ENCODE results near the gene ABL2. TPM values are rescaled to one million over a fixed set of nuclear protein-coding genes. Genes with fewer than 3 reads are reported as not detected.

Gene ABL2
- total RNA-seq, 1 donor = 14.6 TPM

DNA sequence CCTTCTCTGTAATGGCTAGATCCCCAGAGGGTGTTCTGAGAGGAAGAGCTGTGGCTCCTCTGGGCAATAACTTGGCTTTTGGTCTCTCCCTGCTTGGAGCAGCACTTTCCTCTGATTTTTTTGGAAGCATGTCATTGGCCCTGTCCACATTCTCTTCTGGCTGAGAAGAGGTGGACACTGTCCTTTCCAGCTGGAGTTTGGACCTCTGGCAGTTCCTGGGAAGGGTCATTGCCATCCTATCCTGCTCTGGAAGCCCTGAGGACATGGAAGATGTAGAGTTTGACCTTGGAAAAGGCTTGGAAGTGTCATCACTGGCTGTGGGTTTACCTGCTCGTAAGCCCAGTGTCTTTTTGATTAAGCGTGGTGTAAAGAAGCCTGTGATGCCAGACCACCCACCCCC, 120.8 kb downstream of the ABL2 start:
- H3K4me1 ChIP-seq (ENCODE audit: insufficient read depth, low read length) = no peaks in the 10 kb centered on the region
- no peaks in the 10 kb centered on the region for H3K9me3 ChIP-seq (ENCODE audit: low read depth, low read length)
- no peaks in the 10 kb centered on the region for H3K27me3 ChIP-seq (ENCODE audit: insufficient read depth, low read length)
- H3K4me3 ChIP-seq (ENCODE audit: low read length) = no peak overlapping the region

- H3K4me1 ChIP-seq (ENCODE audit: insufficient read depth, low read length) = no peaks in the 10 kb centered on the region
- H3K27me3 ChIP-seq (ENCODE audit: insufficient read depth, low read length) = no peaks in the 10 kb centered on the region
- no peak overlapping the region for H3K4me3 ChIP-seq (ENCODE audit: low read length)
- H3K9me3 ChIP-seq (ENCODE audit: low read depth, low read length) = no peaks in the 10 kb centered on the region
Measured at GRCh38 chr1:179107706-179108629, 121.5 kb downstream of the ABL2 start.

DNA sequence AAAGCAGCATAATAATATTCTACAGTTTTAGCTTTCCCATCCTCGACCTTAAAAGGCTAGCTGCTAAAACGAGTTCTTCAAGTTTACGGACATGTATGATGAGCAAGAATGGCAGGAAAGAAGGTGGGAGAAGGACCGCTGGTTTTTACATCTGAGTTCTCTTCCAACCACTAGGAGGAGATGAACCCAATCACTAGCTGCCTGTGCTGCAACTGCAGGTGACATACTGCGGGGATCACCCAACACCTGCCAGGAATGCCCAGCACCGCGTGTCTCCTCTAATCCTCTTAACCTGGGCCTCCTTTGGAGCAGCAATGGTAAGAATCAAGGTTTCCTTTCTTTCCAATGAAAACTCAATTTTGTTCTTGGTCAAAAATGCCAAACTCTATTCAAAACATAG, 124.1 kb downstream of the ABL2 start:
- H3K4me1 ChIP-seq (ENCODE audit: insufficient read depth, low read length) = no peaks in the 10 kb centered on the region
- no peak overlapping the region for H3K4me3 ChIP-seq (ENCODE audit: low read length)
- H3K9me3 ChIP-seq (ENCODE audit: low read depth, low read length) = no peaks in the 10 kb centered on the region
- H3K27me3 ChIP-seq (ENCODE audit: insufficient read depth, low read length) = no peaks in the 10 kb centered on the region

GRCh38 chr1:179104611-179105250, 124.7 kb downstream of the ABL2 start:
- Histone ChIP-seq H3K9me3 (ENCODE audit: low read depth, low read length) (no peaks in the 10 kb centered on the region), H3K4me3 (ENCODE audit: low read length) (no peak overlapping the region), H3K4me1 (ENCODE audit: insufficient read depth, low read length) (no peaks in the 10 kb centered on the region), H3K27me3 (ENCODE audit: insufficient read depth, low read length) (no peaks in the 10 kb centered on the region)

GRCh38 chr1:179103999-179104398, 125.5 kb downstream of the ABL2 start:
- Histone ChIP-seq H3K4me3 (ENCODE audit: low read length) (no peak overlapping the region), H3K4me1 (ENCODE audit: insufficient read depth, low read length) (no peaks in the 10 kb centered on the region), H3K27me3 (ENCODE audit: insufficient read depth, low read length) (no peaks in the 10 kb centered on the region), H3K9me3 (ENCODE audit: low read depth, low read length) (no peaks in the 10 kb centered on the region)

DNA sequence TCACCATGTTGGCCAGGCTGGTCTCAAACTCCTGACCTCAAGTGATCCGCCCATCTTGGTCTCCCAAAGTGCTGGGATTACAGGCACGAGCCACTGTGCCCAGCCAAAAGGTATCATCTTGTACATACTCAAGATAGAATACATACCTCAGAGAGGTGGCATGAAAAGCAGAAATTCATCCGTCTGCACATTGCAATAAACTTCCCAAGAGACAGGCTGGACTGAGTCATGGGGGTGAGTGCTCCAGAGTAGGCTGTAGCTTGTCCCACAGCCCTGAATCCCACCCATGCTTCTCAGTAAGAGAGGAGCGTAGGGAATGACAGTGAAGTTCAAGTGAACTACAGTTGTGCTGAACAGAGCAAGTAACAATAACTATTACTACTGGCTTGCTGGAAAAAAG, 127.9 kb downstream of the ABL2 start:
- no peaks in the 10 kb centered on the region for H3K4me1 ChIP-seq (ENCODE audit: insufficient read depth, low read length)
- H3K27me3 ChIP-seq (ENCODE audit: insufficient read depth, low read length) = no peaks in the 10 kb centered on the region
- H3K9me3 ChIP-seq (ENCODE audit: low read depth, low read length) = no peaks in the 10 kb centered on the region
- H3K4me3 ChIP-seq (ENCODE audit: low read length) = no peak overlapping the region

- no peaks in the 10 kb centered on the region for H3K4me1 ChIP-seq (ENCODE audit: insufficient read depth, low read length)
- H3K4me3 ChIP-seq (ENCODE audit: low read length) = no peak overlapping the region
- H3K9me3 ChIP-seq (ENCODE audit: low read depth, low read length) = no peaks in the 10 kb centered on the region
- no peaks in the 10 kb centered on the region for H3K27me3 ChIP-seq (ENCODE audit: insufficient read depth, low read length)
Measured at GRCh38 chr1:179099891-179100290, 129.6 kb downstream of the ABL2 start.

DNA sequence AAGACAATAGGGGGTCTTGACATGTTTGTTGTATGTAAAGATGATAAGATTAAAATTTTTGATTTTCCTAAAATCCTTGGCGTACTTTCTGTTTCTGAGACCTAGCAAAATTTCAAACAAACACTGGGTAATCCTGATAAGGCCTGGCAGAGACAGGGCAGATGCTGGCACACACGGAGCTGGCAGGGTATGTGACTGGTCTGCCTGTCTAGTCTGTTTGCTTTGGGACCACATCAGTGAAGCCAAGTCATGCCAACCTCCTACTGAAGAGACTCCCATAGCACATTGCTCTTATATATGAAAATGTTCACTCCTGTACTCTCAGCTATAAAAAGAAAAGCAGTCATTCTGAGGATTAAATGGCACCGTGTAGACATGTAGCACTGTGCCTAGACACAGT, 133.6 kb downstream of the ABL2 start:
- H3K4me3 ChIP-seq (ENCODE audit: low read length) = no peak overlapping the region
- no peaks in the 10 kb centered on the region for H3K4me1 ChIP-seq (ENCODE audit: insufficient read depth, low read length)
- no peaks in the 10 kb centered on the region for H3K9me3 ChIP-seq (ENCODE audit: low read depth, low read length)
- H3K27me3 ChIP-seq (ENCODE audit: insufficient read depth, low read length) = no peaks in the 10 kb centered on the region

- no peaks in the 10 kb centered on the region for H3K27me3 ChIP-seq (ENCODE audit: insufficient read depth, low read length)
- H3K9me3 ChIP-seq (ENCODE audit: low read depth, low read length) = no peaks in the 10 kb centered on the region
- no peaks in the 10 kb centered on the region for H3K4me1 ChIP-seq (ENCODE audit: insufficient read depth, low read length)
- H3K4me3 ChIP-seq (ENCODE audit: low read length) = no peak overlapping the region
Measured at GRCh38 chr1:179095377-179095776, 134.1 kb downstream of the ABL2 start.

DNA sequence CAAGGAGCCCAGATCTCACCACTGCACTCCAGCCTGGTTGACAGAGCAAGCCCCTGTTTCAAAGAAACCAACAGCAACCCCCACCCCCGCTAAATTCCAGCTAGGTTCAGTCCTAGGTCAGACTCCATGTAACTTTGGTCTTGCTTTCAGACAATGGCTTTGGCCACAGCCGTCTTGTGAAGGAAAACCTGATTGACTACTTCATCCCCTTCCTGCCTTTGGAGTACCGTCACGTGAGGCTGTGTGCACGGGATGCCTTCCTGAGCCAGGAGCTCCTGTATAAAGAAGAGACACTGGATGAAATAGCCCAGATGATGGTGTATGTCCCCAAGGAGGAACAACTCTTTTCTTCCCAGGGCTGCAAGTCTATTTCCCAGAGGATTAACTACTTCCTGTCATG, 134.7 kb downstream of the ABL2 start:
- H3K9me3 ChIP-seq (ENCODE audit: low read depth, low read length) = no peaks in the 10 kb centered on the region
- no peak overlapping the region for H3K4me3 ChIP-seq (ENCODE audit: low read length)
- H3K27me3 ChIP-seq (ENCODE audit: insufficient read depth, low read length) = no peaks in the 10 kb centered on the region
- H3K4me1 ChIP-seq (ENCODE audit: insufficient read depth, low read length) = no peaks in the 10 kb centered on the region

- Histone ChIP-seq H3K9me3 (ENCODE audit: low read depth, low read length) (no peaks in the 10 kb centered on the region), H3K4me1 (ENCODE audit: insufficient read depth, low read length) (peaks cover 16% of the 10 kb centered on the region), H3K27me3 (ENCODE audit: insufficient read depth, low read length) (no peaks in the 10 kb centered on the region), H3K4me3 (ENCODE audit: low read length) (no peak overlapping the region)
Measured at GRCh38 chr1:179092896-179093461, 136.5 kb downstream of the ABL2 start.

DNA sequence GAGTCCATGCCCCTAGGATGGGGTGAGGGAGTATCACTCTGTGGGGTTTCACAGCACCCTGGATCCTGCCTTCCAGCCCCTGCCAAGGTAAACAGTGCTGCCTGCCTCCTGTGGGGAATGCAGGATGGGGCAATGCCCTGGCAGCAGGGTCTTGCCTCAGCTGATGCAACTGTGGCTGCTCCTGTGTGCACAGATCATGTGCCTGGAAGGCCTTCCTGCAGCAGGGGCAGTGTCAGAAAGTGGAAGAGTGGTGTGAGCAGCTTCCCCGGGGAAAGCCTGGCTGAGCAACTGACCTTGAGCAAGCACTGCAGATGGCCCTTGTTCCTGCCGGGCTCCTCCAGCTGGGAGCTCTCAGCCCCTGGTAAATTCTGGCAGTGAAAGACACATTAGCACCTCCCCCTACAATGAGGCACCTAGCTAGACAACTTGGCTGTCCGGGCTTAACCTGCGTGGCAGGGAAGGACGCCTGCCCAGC, 137.7 kb downstream of the ABL2 start:
- Histone ChIP-seq H3K9me3 (ENCODE audit: low read depth, low read length) (no peaks in the 10 kb centered on the region), H3K27me3 (ENCODE audit: insufficient read depth, low read length) (no peaks in the 10 kb centered on the region), H3K4me1 (ENCODE audit: insufficient read depth, low read length) (peaks cover 22% of the 10 kb centered on the region)

GRCh38 chr1:179090923-179091322, 138.6 kb downstream of the ABL2 start:
- Histone ChIP-seq H3K4me1 (ENCODE audit: insufficient read depth, low read length) (peaks cover 22% of the 10 kb centered on the region), H3K9me3 (ENCODE audit: low read depth, low read length) (no peaks in the 10 kb centered on the region), H3K27me3 (ENCODE audit: insufficient read depth, low read length) (no peaks in the 10 kb centered on the region), H3K4me3 (ENCODE audit: low read length) (no peak overlapping the region)

More for the DNA sequence above, 137.7 kb downstream of the ABL2 start:
- H3K4me3 ChIP-seq (ENCODE audit: low read length) = no peak overlapping the region

GRCh38 chr1:179090522-179090921, 139.0 kb downstream of the ABL2 start:
- H3K27me3 ChIP-seq (ENCODE audit: insufficient read depth, low read length) = no peaks in the 10 kb centered on the region
- no peaks in the 10 kb centered on the region for H3K9me3 ChIP-seq (ENCODE audit: low read depth, low read length)
- H3K4me1 ChIP-seq (ENCODE audit: insufficient read depth, low read length) = peaks cover 22% of the 10 kb centered on the region
- no peak overlapping the region for H3K4me3 ChIP-seq (ENCODE audit: low read length)

DNA sequence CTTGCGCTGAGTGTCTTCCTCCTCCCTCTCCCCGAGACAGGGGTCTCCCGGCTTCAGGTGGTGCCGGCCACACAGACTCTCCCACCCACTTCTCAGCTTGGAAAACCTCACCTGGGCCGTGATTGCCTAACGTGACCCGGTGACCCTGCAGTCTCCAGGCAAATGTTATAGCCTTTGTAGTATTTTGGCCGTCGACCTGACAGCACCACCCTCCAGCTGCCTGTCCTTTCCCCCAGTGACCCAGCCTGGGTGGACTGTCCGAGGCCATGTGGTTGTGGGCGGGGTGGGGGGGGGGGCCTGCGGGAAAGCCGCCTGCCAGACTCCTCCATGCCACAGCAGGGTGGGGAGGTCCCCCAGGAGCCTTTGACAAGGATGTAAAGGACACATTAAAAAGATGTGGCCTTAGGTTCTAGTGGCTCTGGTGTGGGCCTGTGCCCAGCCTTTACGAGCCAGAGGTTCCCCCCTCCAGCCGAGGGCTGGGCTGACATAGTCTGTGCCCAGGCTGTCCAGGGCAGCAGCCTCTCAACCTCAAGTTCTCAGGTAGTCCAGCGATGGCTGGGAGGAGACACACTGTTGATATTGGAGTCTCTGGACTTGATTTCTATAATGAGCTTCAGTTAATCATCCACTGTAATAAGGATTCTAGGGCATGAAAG, 139.5 kb downstream of the ABL2 start:
- no peaks in the 10 kb centered on the region for H3K27me3 ChIP-seq (ENCODE audit: insufficient read depth, low read length)
- no peak overlapping the region for H3K4me3 ChIP-seq (ENCODE audit: low read length)
- peaks cover 22% of the 10 kb centered on the region for H3K4me1 ChIP-seq (ENCODE audit: insufficient read depth, low read length)
- no peaks in the 10 kb centered on the region for H3K9me3 ChIP-seq (ENCODE audit: low read depth, low read length)
